ENCODE data around the gene LIFR.
"Not testable (repeated sequence)": the region's sequence is repeated elsewhere in the genome, so short reads cannot be mapped to it uniquely, and the experiment has no call there.

Gene LIFR

GRCh38 chr5:38524022-38524421, 32.4 kb downstream of the LIFR start:
- no peak for DNase-seq

- no peak for DNase-seq
Measured at GRCh38 chr5:38519476-38519875, 37.0 kb downstream of the LIFR start.

- no peak for DNase-seq
Measured at GRCh38 chr5:38518341-38518740, 38.1 kb downstream of the LIFR start.

- not testable (repeated sequence) for DNase-seq
Measured at GRCh38 chr5:38516649-38517048, 39.8 kb downstream of the LIFR start.

- DNase-seq, result no peak
Measured at GRCh38 chr5:38515646-38516045, 40.8 kb downstream of the LIFR start.

- no peak for DNase-seq
Measured at GRCh38 chr5:38515092-38515491, 41.4 kb downstream of the LIFR start.

- DNase-seq, result no peak
Measured at GRCh38 chr5:38509185-38509584, 47.3 kb downstream of the LIFR start.

GRCh38 chr5:38506302-38506701, 50.1 kb downstream of the LIFR start:
- no peak for DNase-seq

- DNase-seq, result no peak
Measured at GRCh38 chr5:38500573-38501260, 55.7 kb downstream of the LIFR start.

- peak in 1 of 58 donors; percentile 2 for DNase-seq
Measured at GRCh38 chr5:38497946-38498345, 58.5 kb downstream of the LIFR start.

GRCh38 chr5:38494763-38495162, 61.7 kb downstream of the LIFR start:
- no peak for DNase-seq

GRCh38 chr5:38494175-38494574, 62.3 kb downstream of the LIFR start:
- DNase-seq, result no peak

- DNase-seq, result no peak
Measured at GRCh38 chr5:38483805-38484398, 72.5 kb downstream of the LIFR start.

- no peak for DNase-seq
Measured at GRCh38 chr5:38479315-38479904, 77.0 kb downstream of the LIFR start.

GRCh38 chr5:38478878-38479277, 77.6 kb downstream of the LIFR start:
- no peak for DNase-seq

- no peak for DNase-seq
Measured at GRCh38 chr5:38478166-38478565, 78.3 kb downstream of the LIFR start.

- DNase-seq, result peak in 10 of 58 donors; percentile 4 to 37 (median 16)
Measured at GRCh38 chr5:38473008-38473407, 83.4 kb downstream of the LIFR start.

GRCh38 chr5:38472541-38472940, 83.9 kb downstream of the LIFR start:
- no peak for DNase-seq

- DNase-seq, result no peak
Measured at GRCh38 chr5:38471709-38472108, 84.7 kb downstream of the LIFR start.

GRCh38 chr5:38469707-38470267, 86.7 kb downstream of the LIFR start:
- no peak for DNase-seq

- peak in 34 of 58 donors; percentile 16 to 83 (median 45) for DNase-seq
Measured at GRCh38 chr5:38468978-38469706, 87.3 kb downstream of the LIFR start.

- DNase-seq, result no peak
Measured at GRCh38 chr5:38468202-38468673, 88.2 kb downstream of the LIFR start.

Measured in anterior cingulate cortex (tissue), 58 donors.